Measurements from ENCODE around the gene PYROXD2.
"Not testable (repeated sequence)": the region's sequence is repeated elsewhere in the genome, so short reads cannot be mapped to it uniquely, and the experiment has no call there.

Gene PYROXD2

GRCh38 chr10:98368644-98369043 is 46.3 kb downstream of the PYROXD2 start:
- DNase-seq (ENCODE audit: low spot score), result no peak
- no peak for FAIRE-seq

DNA sequence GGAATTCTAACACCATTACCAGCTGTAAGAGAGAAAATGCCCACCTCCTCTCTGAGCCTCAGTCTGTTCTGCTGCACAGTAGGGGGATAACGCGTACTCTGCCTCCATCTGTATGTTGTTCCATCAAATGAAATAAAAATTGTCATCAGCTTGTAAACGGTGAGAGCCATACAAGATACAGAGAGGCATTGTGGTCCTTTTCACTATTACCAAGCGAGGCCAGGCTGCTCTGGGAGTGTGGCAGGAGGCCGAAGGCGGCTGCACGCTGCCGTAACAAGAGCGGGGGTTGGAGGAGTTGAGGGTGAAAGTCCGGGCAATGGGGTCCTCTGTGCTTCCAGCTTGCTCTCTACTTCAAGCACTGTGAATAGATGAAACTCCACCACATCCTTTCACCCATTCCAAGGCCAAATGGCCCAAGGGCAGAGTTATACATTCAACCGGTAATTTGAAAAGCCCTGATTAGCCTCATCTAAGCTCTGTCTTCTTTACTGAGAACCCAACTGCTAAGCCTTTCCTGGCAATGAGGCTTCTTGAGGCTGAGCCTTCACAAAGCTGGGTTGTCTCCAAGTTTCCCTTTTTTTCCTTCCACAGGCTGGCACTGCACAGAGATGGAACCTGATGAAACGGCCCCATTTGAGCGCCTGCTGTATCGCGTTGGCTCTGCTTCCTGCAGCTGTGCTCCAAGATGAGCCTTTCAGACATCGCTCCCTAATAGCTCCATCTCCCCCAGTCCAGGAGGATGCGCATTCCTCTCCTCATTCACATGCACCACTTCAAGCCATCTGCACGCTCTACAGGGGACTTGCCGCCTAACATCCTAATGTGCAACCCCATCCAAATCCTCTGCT is 47.2 kb downstream of the PYROXD2 start:
- DNase-seq (ENCODE audit: low spot score) (no peak), FAIRE-seq (no peak)

- no peak for DNase-seq (ENCODE audit: low spot score)
- no peak for FAIRE-seq
Observed at GRCh38 chr10:98366062-98366530, 48.9 kb downstream of the PYROXD2 start.

- DNase-seq (ENCODE audit: low spot score) (no peak), FAIRE-seq (no peak)
Observed at GRCh38 chr10:98365406-98366061, 49.4 kb downstream of the PYROXD2 start.

GRCh38 chr10:98364432-98365102 is 50.4 kb downstream of the PYROXD2 start:
- FAIRE-seq (no peak), DNase-seq (ENCODE audit: low spot score) (no peak)

- DNase-seq (ENCODE audit: low spot score) (no peak), FAIRE-seq (no peak)
Observed at GRCh38 chr10:98363220-98363619, 51.8 kb downstream of the PYROXD2 start.

DNA sequence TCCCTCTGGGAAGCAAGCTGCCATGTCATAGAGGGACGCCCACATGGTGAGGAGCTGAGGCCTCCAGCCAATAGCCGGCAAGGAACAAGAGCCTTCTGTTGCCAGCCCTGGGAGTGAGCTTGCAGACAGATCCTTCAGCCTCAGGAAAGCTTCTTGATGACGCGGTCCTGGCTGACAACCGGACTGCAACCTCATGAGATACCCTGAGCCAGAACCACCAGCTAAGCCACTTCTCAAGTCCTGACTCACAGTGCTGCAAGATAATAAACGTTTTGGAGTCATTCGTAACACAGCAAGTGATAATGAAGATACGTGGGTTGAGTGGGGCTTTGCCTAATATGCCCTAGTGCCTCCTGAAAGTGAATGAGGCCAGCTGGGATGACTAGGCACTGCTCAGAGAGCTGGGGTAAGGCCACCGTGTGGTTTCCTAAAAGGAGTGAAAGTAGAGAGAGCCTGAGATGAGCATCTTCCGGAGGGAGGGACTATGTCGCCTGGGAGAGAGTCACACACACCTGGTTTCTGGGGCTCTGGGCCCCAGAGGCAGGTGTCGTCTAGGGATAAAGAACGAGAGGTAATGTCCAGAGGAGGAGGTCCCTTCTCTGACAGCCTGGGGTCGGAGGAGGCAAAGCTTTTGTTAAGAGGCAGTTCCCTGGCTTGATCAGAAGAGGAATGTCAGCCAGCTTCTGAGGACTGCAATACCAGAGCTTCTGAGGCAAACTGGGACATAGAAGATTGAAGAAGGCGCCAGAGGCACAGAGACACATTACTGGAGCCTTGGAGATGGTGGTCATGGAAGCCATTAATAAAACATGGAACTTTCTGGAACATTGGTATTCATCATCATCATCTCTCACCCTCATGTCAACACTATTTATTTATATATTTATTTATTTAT is 53.6 kb downstream of the PYROXD2 start:
- DNase-seq (ENCODE audit: low spot score) (no peak), FAIRE-seq (no peak)

GRCh38 chr10:98357194-98357822 is 57.7 kb downstream of the PYROXD2 start:
- FAIRE-seq (no peak), DNase-seq (ENCODE audit: low spot score) (no peak)

DNA sequence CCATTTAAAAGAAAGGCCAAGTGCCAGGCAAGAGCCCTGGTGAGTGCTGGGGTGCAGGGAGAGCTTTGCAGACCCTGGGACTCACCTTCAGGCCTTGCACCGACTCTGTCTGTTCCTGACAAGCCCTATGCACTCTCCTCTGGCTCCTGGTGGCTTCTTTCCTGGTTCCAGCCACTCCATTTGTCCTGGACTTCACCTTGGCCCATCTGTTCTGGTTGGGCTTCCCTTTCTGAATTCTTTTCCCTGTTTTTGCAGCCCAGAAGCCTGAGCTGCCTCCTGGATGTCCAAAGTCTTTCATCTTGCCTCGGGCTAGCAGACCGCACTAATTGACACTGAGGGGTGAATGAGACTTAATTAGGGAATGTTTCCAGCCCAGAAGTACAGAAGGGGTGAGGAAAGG is 60.5 kb downstream of the PYROXD2 start:
- FAIRE-seq, result no peak
- DNase-seq (ENCODE audit: low spot score), result no peak

DNA sequence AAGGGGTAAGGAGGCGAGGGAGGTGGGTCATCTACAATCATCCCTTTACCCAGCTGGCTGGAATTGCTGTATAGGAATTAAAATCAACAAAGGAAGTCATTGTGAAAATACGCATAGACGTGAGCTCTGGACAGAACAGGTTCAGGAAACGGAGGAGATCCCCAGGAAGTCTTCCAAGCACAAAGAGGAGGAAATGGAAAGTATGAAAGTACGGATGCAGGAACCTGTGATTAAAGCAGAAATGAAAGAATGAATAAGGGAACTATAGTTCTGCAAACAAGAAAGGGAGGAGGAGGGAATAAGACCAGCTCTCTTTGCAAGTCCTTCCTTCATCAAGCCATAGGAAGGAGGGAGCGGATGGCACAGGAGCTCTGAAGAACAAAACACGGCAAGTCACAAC is 61.8 kb downstream of the PYROXD2 start:
- DNase-seq (ENCODE audit: low spot score), result no peak
- FAIRE-seq, result no peak

- DNase-seq (ENCODE audit: low spot score) (no peak), FAIRE-seq (no peak)
Observed at GRCh38 chr10:98351831-98352402, 63.1 kb downstream of the PYROXD2 start.

DNA sequence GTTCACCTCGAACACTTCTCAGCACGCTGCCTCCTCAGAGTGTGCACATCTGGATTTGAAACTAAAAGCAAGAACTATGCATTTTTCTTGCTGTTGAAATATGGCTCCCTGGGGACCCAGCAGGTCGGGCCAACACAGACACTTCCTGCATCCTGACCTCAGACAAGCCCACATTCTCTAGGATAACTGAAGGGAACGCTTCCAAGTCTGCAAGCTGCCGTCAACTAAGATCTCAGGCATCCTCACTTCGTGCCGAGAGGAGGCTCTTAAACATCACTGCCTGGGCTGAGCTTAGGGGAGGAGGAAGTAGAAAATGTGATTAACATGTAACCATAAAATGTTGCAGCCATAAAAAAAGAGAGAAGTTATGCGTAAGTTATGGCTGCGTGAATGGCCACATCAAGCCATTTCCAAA is 65.5 kb downstream of the PYROXD2 start:
- FAIRE-seq (peak; percentile 17), DNase-seq (ENCODE audit: low spot score) (peak; percentile 87)

DNA sequence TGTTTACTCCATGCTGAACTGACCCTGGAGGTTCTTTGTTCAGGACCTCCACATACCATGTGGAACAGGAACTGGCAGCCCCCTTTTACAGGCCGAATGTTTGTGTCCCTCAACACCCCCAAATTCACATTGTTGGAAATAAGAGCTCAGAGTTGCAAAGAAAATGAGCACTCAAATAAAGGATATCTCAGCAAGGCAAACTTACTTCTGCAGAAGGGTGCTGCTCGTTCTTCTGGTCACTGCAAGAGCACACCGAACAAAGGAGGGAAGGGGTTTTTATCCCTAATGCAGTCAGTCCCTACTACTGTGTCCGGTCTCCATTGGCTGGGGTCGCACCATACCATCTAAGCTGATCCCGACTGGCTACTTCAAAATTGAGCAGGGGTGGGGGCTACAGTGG is 68.1 kb downstream of the PYROXD2 start:
- DNase-seq (ENCODE audit: low spot score) (no peak), FAIRE-seq (no peak)

DNA sequence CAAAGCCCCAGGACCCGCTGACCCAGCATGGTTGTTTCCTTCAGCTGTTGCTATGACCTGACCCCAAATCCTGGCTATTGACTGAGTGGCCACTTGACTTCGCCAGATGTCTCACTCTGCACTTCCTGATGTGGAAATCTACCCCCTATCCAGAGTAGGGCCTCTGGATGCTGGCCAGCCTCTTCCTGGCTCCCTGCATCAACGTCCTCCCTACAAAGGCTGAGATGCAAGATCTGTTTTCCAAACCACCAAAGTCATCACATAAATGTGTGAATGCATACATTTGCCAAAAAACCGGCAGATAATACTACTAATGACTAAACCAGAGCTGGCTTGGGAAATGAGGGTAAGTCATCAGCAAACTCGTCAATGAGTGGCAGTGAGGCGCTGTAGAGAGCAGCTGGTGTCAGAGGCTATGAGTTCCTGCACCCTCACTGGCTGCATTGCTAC is 70.4 kb downstream of the PYROXD2 start:
- DNase-seq (ENCODE audit: low spot score) (no peak), FAIRE-seq (no peak)

GRCh38 chr10:98341701-98342100 is 73.3 kb downstream of the PYROXD2 start:
- not testable (repeated sequence) for FAIRE-seq; DNase-seq (ENCODE audit: low spot score)

- DNase-seq (ENCODE audit: low spot score), result peak; percentile 32
- no peak for FAIRE-seq
Observed at GRCh38 chr10:98340940-98341310, 74.1 kb downstream of the PYROXD2 start.

DNA sequence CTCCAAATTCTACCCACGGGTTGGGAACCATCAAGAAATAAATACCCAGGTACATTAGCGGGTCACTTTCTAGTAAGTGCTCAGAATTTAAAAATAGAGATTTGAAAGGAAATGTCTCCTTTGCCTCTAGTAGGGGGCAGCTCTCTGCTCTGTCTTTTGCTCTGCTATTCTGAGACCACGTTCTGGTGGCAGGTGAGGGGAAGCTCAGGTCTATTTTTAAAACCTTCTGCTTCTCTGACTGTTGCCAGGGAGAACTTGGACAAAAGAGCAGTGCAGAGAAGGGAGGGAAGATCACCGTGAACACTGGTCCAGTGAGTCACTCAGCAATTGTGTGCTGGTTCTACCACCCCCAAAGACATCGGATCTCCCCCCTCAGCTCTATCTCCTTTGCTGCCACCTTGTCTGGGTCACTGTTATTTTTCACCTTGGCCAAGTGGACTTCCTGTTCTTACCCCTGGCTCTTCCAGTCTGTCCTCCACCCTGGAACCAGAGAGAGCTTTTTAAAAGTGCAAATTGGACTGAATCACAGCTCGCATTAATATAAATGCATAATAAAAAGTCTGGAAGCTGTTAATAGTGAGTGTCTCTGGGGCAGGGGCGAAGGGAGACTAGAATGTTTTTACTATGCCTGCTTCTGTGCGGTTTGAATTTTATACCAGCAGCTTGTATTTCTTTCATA is 74.6 kb downstream of the PYROXD2 start:
- DNase-seq (ENCODE audit: low spot score), result peak; percentile 56
- FAIRE-seq, result no peak

DNA sequence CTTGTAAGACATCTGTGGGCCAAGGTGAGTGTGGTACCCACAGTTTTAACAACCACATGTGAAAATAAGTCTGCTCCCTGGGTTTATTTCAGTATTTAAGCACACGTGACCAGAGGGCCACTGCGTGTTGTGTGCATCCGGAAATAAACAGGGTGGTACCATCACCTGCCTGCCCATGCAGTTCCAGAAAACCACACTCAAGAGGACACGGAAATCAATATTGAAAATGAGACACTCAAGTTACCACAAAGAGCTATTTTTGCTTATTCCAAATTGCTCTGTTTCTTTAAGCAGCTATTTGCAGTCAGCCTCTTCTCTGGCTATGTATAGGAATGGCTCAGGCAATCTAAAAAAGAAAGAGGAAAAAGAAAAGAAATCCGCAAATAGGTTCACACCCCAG is 75.2 kb downstream of the PYROXD2 start:
- FAIRE-seq (no peak), DNase-seq (ENCODE audit: low spot score) (no peak)

- DNase-seq (ENCODE audit: low spot score), result no peak
- FAIRE-seq, result no peak
Observed at GRCh38 chr10:98338896-98339295, 76.1 kb downstream of the PYROXD2 start.

DNA sequence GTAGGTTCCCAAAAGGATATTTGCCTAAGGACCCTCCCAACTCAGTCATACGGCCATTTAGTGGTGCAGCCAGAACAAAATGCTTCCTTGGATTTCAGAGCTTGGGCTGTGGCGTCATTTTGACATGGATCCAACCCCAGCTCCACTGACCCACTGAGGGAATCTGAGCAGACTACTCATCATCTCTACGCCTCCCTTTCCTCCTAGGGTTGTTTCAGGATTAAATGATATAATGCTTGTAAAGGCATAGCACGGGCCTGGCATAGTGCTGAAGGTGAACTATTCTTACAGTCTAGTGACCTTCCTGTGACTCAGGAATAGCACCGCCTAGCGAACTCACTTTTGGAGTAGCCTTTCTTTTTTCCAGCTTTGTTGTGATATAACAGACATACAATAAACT is 76.7 kb downstream of the PYROXD2 start:
- no peak for DNase-seq (ENCODE audit: low spot score)
- FAIRE-seq, result no peak
